Activated naive CD4-positive, alpha-beta T cell treated with anti-CD3 and anti-CD28 coated beads, Interleukin-2, amount 50 U/mL, for 24 hours (primary cell): ENCODE measurements around the gene AFM.
"Not testable (repeated sequence)": the region's sequence is repeated elsewhere in the genome, so short reads cannot be mapped to it uniquely, and the experiment has no call there.

Experiments used
- H3K27ac Mint-ChIP-seq: one replicate; pipeline ENCODE4 v1.8.0; 2021; ENCODE audit warnings: mild to moderate bottlenecking, mixed read lengths
- H3K27me3 Mint-ChIP-seq: one replicate; pipeline ENCODE4 v1.8.0; 2021; ENCODE audit warnings: mixed read lengths
- H3K36me3 Mint-ChIP-seq: one replicate; pipeline ENCODE4 v1.8.0; 2021; ENCODE audit warnings: mixed read lengths
- H3K4me1 Mint-ChIP-seq: one replicate; pipeline ENCODE4 v1.8.0; 2021; ENCODE audit warnings: mixed read lengths
- H3K4me3 Mint-ChIP-seq: one replicate; pipeline ENCODE4 v1.8.0; 2021; ENCODE audit warnings: mild to moderate bottlenecking, mixed read lengths
- H3K9me3 Mint-ChIP-seq: one replicate; pipeline ENCODE4 v1.8.0; 2021; ENCODE audit warnings: mixed read lengths

AFM gene

GRCh38 chr4:73523126-73523525 is 41.6 kb downstream of the AFM start:
- no peaks in the 10 kb centered on the region for H3K36me3 Mint-ChIP-seq
- no peak overlapping the region for H3K4me3 Mint-ChIP-seq
- no peaks in the 10 kb centered on the region for H3K4me1 Mint-ChIP-seq
- no peaks in the 10 kb centered on the region for H3K9me3 Mint-ChIP-seq
- H3K27ac Mint-ChIP-seq, result no peak overlapping the region
- peaks cover 2% of the 10 kb centered on the region for H3K27me3 Mint-ChIP-seq

GRCh38 chr4:73525611-73526010 is 44.1 kb downstream of the AFM start:
- Mint-ChIP-seq H3K4me1 (no peaks in the 10 kb centered on the region), H3K36me3 (no peaks in the 10 kb centered on the region), H3K27me3 (peaks cover 2% of the 10 kb centered on the region), H3K27ac (no peak overlapping the region), H3K4me3 (no peak overlapping the region), H3K9me3 (no peaks in the 10 kb centered on the region)

GRCh38 chr4:73527196-73527595 is 45.7 kb downstream of the AFM start:
- H3K4me1 Mint-ChIP-seq, result no peaks in the 10 kb centered on the region
- H3K4me3 Mint-ChIP-seq, result no peak overlapping the region
- no peak overlapping the region for H3K27ac Mint-ChIP-seq
- H3K36me3 Mint-ChIP-seq, result no peaks in the 10 kb centered on the region
- peaks cover 2% of the 10 kb centered on the region for H3K27me3 Mint-ChIP-seq
- no peaks in the 10 kb centered on the region for H3K9me3 Mint-ChIP-seq

- no peaks in the 10 kb centered on the region for H3K4me1 Mint-ChIP-seq
- H3K9me3 Mint-ChIP-seq, result no peaks in the 10 kb centered on the region
- no peak overlapping the region for H3K27ac Mint-ChIP-seq
- H3K4me3 Mint-ChIP-seq, result no peak overlapping the region
- no peaks in the 10 kb centered on the region for H3K36me3 Mint-ChIP-seq
- H3K27me3 Mint-ChIP-seq, result peaks cover 2% of the 10 kb centered on the region
Observed at GRCh38 chr4:73528171-73528570, 46.6 kb downstream of the AFM start.

- Mint-ChIP-seq H3K27ac (no peak overlapping the region), H3K4me1 (no peaks in the 10 kb centered on the region), H3K4me3 (no peak overlapping the region)
Observed at GRCh38 chr4:73533515-73534422, 52.2 kb downstream of the AFM start.

GRCh38 chr4:73538162-73538561 is 56.6 kb downstream of the AFM start:
- H3K9me3 Mint-ChIP-seq, result no peaks in the 10 kb centered on the region
- no peaks in the 10 kb centered on the region for H3K4me1 Mint-ChIP-seq
- no peaks in the 10 kb centered on the region for H3K36me3 Mint-ChIP-seq
- no peak overlapping the region for H3K27ac Mint-ChIP-seq
- H3K4me3 Mint-ChIP-seq, result no peak overlapping the region
- H3K27me3 Mint-ChIP-seq, result no peaks in the 10 kb centered on the region

More at GRCh38 chr4:73533515-73534422, 52.2 kb downstream of the AFM start:
- Mint-ChIP-seq H3K27me3 (no peaks in the 10 kb centered on the region), H3K9me3 (no peaks in the 10 kb centered on the region), H3K36me3 (no peaks in the 10 kb centered on the region)

GRCh38 chr4:73539386-73539785 is 57.8 kb downstream of the AFM start:
- Mint-ChIP-seq H3K9me3 (no peaks in the 10 kb centered on the region), H3K27me3 (no peaks in the 10 kb centered on the region), H3K27ac (no peak overlapping the region), H3K4me1 (no peaks in the 10 kb centered on the region), H3K4me3 (no peak overlapping the region), H3K36me3 (no peaks in the 10 kb centered on the region)

- H3K27me3 Mint-ChIP-seq, result no peaks in the 10 kb centered on the region
- H3K27ac Mint-ChIP-seq, result no peak overlapping the region
- no peaks in the 10 kb centered on the region for H3K36me3 Mint-ChIP-seq
- H3K9me3 Mint-ChIP-seq, result no peaks in the 10 kb centered on the region
- H3K4me1 Mint-ChIP-seq, result no peaks in the 10 kb centered on the region
- H3K4me3 Mint-ChIP-seq, result no peak overlapping the region
Observed at GRCh38 chr4:73540826-73541225, 59.3 kb downstream of the AFM start.

- no peak overlapping the region for H3K27ac Mint-ChIP-seq
- no peaks in the 10 kb centered on the region for H3K36me3 Mint-ChIP-seq
- no peaks in the 10 kb centered on the region for H3K4me1 Mint-ChIP-seq
- no peaks in the 10 kb centered on the region for H3K9me3 Mint-ChIP-seq
- no peak overlapping the region for H3K4me3 Mint-ChIP-seq
- no peaks in the 10 kb centered on the region for H3K27me3 Mint-ChIP-seq
Observed at GRCh38 chr4:73541251-73541650, 59.7 kb downstream of the AFM start.

- Mint-ChIP-seq H3K27ac (no peak overlapping the region), H3K9me3 (no peaks in the 10 kb centered on the region), H3K36me3 (no peaks in the 10 kb centered on the region), H3K4me3 (no peak overlapping the region), H3K27me3 (no peaks in the 10 kb centered on the region), H3K4me1 (no peaks in the 10 kb centered on the region)
Observed at GRCh38 chr4:73544620-73545019, 63.1 kb downstream of the AFM start.

GRCh38 chr4:73550865-73551264 is 69.3 kb downstream of the AFM start:
- H3K36me3 Mint-ChIP-seq, H3K4me3 Mint-ChIP-seq, H3K4me1 Mint-ChIP-seq, H3K9me3 Mint-ChIP-seq, H3K27ac Mint-ChIP-seq, H3K27me3 Mint-ChIP-seq: not testable (repeated sequence)
